ENCODE measurements around the gene EPHA6. TPM values are rescaled to one million over a fixed set of nuclear protein-coding genes. Genes with fewer than 3 reads are reported as not detected.

EPHA6 gene
- total RNA-seq, 4 donors from 2014 or later = 0.94 to 1.8 (median 1.00) TPM

GRCh38 chr3:97230486-97230885 lies 416.1 kb downstream of the EPHA6 start:
- TF ChIP-seq, protein P1, sequence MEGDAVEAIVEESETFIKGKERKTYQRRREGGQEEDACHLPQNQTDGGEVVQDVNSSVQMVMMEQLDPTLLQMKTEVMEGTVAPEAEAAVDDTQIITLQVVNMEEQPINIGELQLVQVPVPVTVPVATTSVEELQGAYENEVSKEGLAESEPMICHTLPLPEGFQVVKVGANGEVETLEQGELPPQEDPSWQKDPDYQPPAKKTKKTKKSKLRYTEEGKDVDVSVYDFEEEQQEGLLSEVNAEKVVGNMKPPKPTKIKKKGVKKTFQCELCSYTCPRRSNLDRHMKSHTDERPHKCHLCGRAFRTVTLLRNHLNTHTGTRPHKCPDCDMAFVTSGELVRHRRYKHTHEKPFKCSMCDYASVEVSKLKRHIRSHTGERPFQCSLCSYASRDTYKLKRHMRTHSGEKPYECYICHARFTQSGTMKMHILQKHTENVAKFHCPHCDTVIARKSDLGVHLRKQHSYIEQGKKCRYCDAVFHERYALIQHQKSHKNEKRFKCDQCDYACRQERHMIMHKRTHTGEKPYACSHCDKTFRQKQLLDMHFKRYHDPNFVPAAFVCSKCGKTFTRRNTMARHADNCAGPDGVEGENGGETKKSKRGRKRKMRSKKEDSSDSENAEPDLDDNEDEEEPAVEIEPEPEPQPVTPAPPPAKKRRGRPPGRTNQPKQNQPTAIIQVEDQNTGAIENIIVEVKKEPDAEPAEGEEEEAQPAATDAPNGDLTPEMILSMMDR (IDR thresholded peaks at IDR 0.05; ENCODE audit: low read depth) = no peak

- TF ChIP-seq, protein P1 (IDR thresholded peaks at IDR 0.05; ENCODE audit: low read depth) = no peak
Observed at GRCh38 chr3:97232393-97233034, 418.1 kb downstream of the EPHA6 start.

GRCh38 chr3:97235179-97235578 lies 420.8 kb downstream of the EPHA6 start:
- TF ChIP-seq, protein P1 (IDR thresholded peaks at IDR 0.05; ENCODE audit: low read depth) = no peak

GRCh38 chr3:97235611-97236315 lies 421.4 kb downstream of the EPHA6 start:
- TF ChIP-seq, protein P1 (IDR thresholded peaks at IDR 0.05; ENCODE audit: low read depth) = no peak

GRCh38 chr3:97241417-97241816 lies 427.0 kb downstream of the EPHA6 start:
- TF ChIP-seq, protein P1 (IDR thresholded peaks at IDR 0.05; ENCODE audit: low read depth) = no peak

DNA sequence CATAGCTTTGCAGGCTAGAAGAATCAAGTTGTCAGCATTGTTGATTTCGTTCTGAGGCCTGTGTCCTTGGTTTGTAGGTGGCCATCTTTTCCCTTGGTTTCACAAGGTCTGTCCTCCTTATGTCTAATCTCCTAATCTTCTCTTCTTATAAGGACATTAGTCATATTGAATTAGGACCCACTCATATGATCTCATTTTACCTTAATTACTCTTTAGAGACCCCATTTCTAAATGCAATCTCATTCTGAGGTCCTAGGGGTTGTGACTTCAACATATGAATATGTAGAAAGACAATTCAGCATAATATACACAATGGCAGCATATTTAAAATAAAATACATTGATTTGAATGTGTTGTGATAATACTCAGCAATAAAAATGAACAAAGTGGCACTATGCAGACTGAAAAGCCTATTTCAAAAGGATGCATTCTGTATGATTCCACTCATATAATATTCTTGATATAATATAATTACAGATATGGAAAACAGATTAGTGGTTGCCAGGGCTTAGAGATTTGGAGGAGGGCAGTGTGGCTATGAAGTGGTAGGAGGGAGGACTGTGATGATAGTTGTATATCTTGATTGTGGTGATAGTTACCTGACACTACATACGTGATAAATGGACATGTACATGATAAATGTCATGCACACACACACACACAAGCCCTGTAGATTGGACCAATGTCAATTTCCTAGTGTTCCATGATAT lies 431.0 kb downstream of the EPHA6 start:
- TF ChIP-seq, protein P1 (IDR thresholded peaks at IDR 0.05; ENCODE audit: low read depth) = no peak

- TF ChIP-seq, protein P1 (IDR thresholded peaks at IDR 0.05; ENCODE audit: low read depth) = no peak
Observed at GRCh38 chr3:97256060-97256459, 441.7 kb downstream of the EPHA6 start.
